ENCODE measurements around the gene DOCK11.

The DOCK11 gene

GRCh38 chrX:118623062-118623461 is 127.4 kb downstream of the DOCK11 start:
- no peak for DNase-seq (ENCODE audit: low read depth in 2 of 2, low spot score in 1 of 2)

GRCh38 chrX:118626346-118626745 is 130.7 kb downstream of the DOCK11 start:
- no peak for DNase-seq (ENCODE audit: low read depth in 2 of 2, low spot score in 1 of 2)

GRCh38 chrX:118627084-118627758 is 131.6 kb downstream of the DOCK11 start:
- no peak for DNase-seq (ENCODE audit: low read depth in 2 of 2, low spot score in 1 of 2)

GRCh38 chrX:118630848-118631247 is 135.2 kb downstream of the DOCK11 start:
- DNase-seq (ENCODE audit: low read depth in 2 of 2, low spot score in 1 of 2): no peak

GRCh38 chrX:118631586-118631985 is 136.0 kb downstream of the DOCK11 start:
- DNase-seq (ENCODE audit: low read depth in 2 of 2, low spot score in 1 of 2): no peak

- no peak for DNase-seq (ENCODE audit: low read depth in 2 of 2, low spot score in 1 of 2)
These were observed 137.2 kb downstream of the DOCK11 start for GRCh38 chrX:118632862-118633261.

GRCh38 chrX:118633530-118633929 is 137.9 kb downstream of the DOCK11 start:
- DNase-seq (ENCODE audit: low read depth in 2 of 2, low spot score in 1 of 2): no peak

GRCh38 chrX:118634336-118634735 is 138.7 kb downstream of the DOCK11 start:
- DNase-seq (ENCODE audit: low read depth in 2 of 2, low spot score in 1 of 2): no peak

GRCh38 chrX:118637997-118638396 is 142.4 kb downstream of the DOCK11 start:
- no peak for DNase-seq (ENCODE audit: low read depth in 2 of 2, low spot score in 1 of 2)

GRCh38 chrX:118644378-118644777 is 148.8 kb downstream of the DOCK11 start:
- DNase-seq (ENCODE audit: low read depth in 2 of 2, low spot score in 1 of 2): no peak

- DNase-seq (ENCODE audit: low read depth in 2 of 2, low spot score in 1 of 2): no peak
These were observed 157.1 kb downstream of the DOCK11 start for GRCh38 chrX:118652717-118653116.

- no peak for DNase-seq (ENCODE audit: low read depth in 2 of 2, low spot score in 1 of 2)
These were observed 158.7 kb downstream of the DOCK11 start for GRCh38 chrX:118654331-118654730.

GRCh38 chrX:118655561-118656246 is 160.1 kb downstream of the DOCK11 start:
- DNase-seq (ENCODE audit: low read depth in 2 of 2, low spot score in 1 of 2): no peak

- no peak for DNase-seq (ENCODE audit: low read depth in 2 of 2, low spot score in 1 of 2)
These were observed 161.8 kb downstream of the DOCK11 start for GRCh38 chrX:118657413-118657812.

GRCh38 chrX:118660085-118660484 is 164.5 kb downstream of the DOCK11 start:
- DNase-seq (ENCODE audit: low read depth in 2 of 2, low spot score in 1 of 2): no peak

GRCh38 chrX:118665204-118665603 is 169.6 kb downstream of the DOCK11 start:
- DNase-seq (ENCODE audit: low read depth in 2 of 2, low spot score in 1 of 2): no peak

GRCh38 chrX:118666521-118666920 is 170.9 kb downstream of the DOCK11 start:
- no peak for DNase-seq (ENCODE audit: low read depth in 2 of 2, low spot score in 1 of 2)

GRCh38 chrX:118669435-118669834 is 173.8 kb downstream of the DOCK11 start:
- no peak for DNase-seq (ENCODE audit: low read depth in 2 of 2, low spot score in 1 of 2)

GRCh38 chrX:118675326-118675965 is 179.8 kb downstream of the DOCK11 start:
- DNase-seq (ENCODE audit: low read depth in 2 of 2, low spot score in 1 of 2): no peak

GRCh38 chrX:118675966-118676349 is 180.3 kb downstream of the DOCK11 start:
- DNase-seq (ENCODE audit: low read depth in 2 of 2, low spot score in 1 of 2): no peak

GRCh38 chrX:118677318-118677717 is 181.7 kb downstream of the DOCK11 start:
- DNase-seq (ENCODE audit: low read depth in 2 of 2, low spot score in 1 of 2): no peak

- no peak for DNase-seq (ENCODE audit: low read depth in 2 of 2, low spot score in 1 of 2)
These were observed 183.7 kb downstream of the DOCK11 start for GRCh38 chrX:118679290-118679689.

Measured in stimulated activated CD8-positive, alpha-beta memory T cell treated with anti-CD3 and anti-CD28 coated beads, Interleukin-4, amount 100 ng/mL, for 4 hours (primary cell).